Measurements from ENCODE around the gene WNT10A. TPM values are rescaled to one million over a fixed set of nuclear protein-coding genes. Genes with fewer than 3 reads are reported as not detected.
"Not testable (repeated sequence)": the region's sequence is repeated elsewhere in the genome, so short reads cannot be mapped to it uniquely, and the experiment has no call there.

Gene WNT10A
- total RNA-seq, 1 experiment from 2014 or later: 6.5 TPM

DNA sequence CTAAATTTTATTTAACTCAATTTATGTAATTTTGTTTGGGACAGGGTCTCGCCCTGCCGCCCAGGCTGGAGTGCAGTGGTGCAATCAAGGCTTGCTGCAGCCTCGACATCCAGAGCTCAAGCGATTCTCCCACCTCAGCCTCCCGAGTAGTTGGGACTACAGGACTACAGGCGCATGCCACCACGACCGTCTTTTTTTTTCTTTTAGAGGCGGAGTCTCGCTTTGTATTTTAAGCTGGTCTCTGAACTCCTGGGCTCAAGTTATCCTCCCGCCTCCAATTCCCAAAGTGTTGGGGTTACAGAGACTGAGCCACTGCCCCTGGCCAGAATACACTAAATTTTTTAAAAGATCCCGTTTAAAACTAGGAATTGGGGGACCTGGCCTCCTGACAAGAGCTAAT lies 18.5 kb downstream of the WNT10A start:
- DNase-seq (ENCODE audit: low read depth): no peak
- in situ Hi-C loops (cut with HindIII; ENCODE audit: low pct_unique_long_range_greater_than_20kb, low sequenced_read_pairs): no loop called here

DNA sequence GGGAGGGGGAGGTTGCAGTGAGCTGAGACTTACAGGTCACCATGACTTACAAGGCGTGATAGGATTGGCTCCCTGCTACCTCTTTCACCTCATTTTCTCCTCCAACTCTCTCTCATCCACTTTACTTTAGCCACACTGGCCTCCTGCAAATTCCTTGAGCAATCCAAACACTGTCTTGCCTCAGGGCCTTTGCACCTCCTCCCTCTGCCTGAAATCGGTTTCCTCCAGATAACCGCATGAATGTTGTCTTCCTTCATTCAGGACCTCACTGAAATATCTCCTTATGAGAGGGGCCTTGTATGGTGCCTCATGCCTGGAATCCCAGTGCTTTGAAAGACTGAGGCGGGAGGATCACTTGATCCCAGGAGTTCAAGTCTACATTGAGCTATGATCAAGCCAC lies 21.8 kb downstream of the WNT10A start:
- DNase-seq (ENCODE audit: low read depth): no peak
- in situ Hi-C loops (cut with HindIII; ENCODE audit: low pct_unique_long_range_greater_than_20kb, low sequenced_read_pairs): no loop called here

DNA sequence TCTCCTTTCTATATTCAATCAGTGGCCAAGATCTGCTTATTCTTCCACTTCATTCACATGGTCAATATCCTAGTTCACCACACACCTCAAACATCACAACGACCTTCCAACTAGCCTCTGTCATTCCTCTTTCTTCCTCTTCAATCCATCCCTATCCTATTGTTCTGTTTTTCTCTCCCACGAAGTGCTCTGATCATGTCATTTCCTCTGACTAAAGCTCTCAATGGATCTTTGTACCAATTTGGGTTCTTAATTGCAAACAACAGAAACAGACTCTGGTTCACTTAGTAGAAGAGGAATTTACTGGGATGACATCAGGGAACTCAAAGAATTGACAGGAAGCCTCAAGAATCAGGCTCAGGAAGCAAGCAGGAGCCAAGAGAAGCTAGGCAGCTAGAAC lies 23.5 kb downstream of the WNT10A start:
- in situ Hi-C loops (cut with HindIII; ENCODE audit: low pct_unique_long_range_greater_than_20kb, low sequenced_read_pairs): no loop called here
- DNase-seq (ENCODE audit: low read depth): no peak

DNA sequence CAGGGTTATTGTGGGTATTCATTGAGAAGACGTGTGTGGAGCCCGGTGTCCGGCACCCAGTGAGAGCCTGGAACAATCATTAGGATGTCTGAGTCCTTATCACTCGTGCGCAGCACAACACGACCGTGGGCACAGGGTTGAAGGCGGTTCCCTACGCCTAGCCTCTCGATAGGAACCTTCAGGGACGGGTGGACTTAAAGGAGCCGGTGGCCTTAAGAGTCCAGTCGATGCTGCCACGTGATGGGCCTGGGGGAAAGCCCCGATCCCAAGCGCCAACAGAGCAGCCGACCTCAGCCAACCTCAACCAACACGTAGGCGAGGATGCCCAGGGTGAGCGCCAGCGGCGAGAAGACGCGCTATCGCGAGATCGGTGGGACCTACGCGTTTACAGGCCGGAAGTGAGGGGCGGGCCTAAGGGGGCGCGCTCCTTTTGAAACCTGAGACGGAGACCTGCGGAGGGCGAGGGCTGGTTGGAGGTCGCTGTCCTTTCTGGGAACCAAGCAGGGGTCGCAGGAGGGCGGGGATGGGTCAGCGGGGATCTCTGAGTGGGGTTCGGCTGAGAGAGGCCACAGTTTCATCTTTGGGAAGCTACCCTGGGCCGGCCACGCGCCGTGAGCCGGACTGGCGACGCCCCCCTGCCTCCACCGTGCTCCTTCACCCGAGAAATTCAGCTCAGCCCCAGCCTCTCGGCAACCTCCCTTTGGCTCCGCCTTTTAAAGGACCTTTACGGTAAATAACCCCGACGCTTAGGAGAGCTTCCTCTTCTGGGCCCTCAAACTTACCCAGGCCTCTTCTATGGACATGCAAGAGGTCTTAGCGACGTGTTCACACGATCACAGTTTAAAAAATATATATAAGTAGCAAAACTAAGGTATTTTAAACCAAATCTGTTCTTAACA lies 28.3 kb downstream of the WNT10A start:
- DNase-seq (ENCODE audit: low read depth): peak; percentile 96
- in situ Hi-C loops (cut with HindIII; ENCODE audit: low pct_unique_long_range_greater_than_20kb, low sequenced_read_pairs): no loop called here

DNA sequence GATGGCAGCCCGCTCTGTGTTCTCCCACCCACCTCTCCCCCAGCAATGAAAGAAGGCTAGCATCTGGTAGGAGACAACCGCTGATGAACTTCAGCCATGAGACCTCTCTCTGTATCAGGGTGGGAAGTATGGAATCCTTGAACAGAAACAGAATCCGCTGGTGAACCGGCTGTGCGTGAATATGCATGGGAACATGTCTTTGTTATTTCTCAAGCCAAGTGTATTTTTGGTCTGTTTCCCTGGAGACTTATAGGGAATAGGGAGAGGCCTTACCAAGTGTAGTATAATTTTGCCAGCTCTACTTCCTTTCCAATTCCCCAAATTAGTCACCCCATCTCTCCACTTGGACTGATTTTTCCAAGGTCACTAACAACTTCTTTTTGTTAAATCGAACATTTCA lies 30.1 kb downstream of the WNT10A start:
- in situ Hi-C loops (cut with HindIII; ENCODE audit: low pct_unique_long_range_greater_than_20kb, low sequenced_read_pairs): no loop called here
- DNase-seq (ENCODE audit: low read depth): no peak

DNA sequence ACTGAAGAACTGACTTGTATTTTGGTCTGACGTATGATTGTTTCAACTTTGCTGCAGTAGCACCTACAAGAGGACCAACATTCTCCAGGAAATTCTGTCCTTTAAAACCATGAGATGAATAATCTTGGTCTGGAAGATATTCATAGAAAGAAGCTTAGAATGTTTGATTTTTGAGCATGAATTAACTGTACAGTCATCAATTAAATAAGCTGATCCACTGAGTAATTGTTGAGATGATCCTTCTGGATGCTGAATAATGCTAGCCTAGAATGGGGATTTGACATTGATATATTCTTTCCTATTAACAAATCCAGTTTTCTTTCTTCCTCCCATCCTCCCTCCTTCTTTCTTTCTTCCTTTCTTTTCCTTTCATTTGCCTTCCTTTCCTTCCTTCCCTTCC lies 39.9 kb downstream of the WNT10A start:
- in situ Hi-C loops (cut with HindIII; ENCODE audit: low pct_unique_long_range_greater_than_20kb, low sequenced_read_pairs): no loop called here
- DNase-seq (ENCODE audit: low read depth): no peak

DNA sequence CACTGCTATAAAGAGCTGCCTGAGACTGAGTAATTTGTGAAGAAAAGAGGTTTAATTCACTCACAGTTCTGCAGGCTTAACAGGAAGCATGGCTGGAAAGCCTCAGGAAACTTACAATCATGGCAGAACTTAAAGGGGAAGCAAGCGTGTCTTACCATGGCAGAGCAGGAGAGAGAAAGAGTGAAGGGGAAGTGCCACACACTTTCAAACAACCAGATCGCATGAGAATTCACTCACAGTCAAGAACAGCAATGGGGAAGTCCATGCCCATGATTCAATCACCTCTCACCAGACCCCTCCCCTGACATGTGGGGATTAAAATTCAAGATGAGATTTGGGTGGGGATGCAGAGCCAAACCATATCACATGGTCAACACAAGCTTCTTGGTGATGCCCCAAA lies 44.1 kb downstream of the WNT10A start:
- in situ Hi-C loops (cut with HindIII; ENCODE audit: low pct_unique_long_range_greater_than_20kb, low sequenced_read_pairs): no loop called here
- DNase-seq (ENCODE audit: low read depth): no peak

DNA sequence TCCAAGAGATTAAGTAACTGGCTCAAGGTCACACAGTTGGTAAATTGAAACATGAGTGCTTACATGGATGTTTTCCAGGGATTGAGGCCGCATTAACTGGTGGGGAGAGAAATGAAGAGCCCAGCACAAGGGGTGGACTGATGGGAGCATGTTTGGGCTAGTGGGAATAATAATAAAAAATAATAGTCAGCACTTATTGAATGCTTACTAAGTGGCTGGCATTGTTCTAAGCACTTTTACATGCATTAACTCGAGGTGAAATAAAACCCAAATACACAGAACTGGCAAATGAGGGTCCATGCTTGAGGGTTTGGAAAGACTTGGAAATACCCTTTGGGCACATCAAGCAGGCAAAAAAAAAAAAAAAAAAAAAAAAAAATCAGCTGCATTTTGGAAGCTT lies 44.8 kb downstream of the WNT10A start:
- no peak for DNase-seq (ENCODE audit: low read depth)
- in situ Hi-C loops (cut with HindIII; ENCODE audit: low pct_unique_long_range_greater_than_20kb, low sequenced_read_pairs): no loop called here

DNA sequence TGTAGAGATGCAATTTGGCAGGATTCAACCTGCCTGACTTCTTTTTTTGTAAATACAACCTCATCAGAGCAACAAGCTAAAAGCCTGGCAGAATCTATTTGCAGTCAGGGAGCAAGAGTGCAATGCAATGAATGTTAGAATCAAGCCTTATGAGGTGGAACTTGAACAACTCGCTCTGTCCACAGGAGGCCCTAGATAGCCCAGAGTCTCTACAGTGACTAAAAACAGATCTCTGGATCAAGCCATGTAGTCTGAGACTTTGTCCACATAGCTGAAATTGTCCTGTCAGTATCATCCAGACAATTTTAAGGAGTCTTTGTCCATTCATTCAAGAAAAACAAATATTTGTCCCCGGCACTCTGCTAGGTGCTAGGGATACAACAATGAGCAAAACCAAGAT lies 46.8 kb downstream of the WNT10A start:
- DNase-seq (ENCODE audit: low read depth): no peak
- in situ Hi-C loops (cut with HindIII; ENCODE audit: low pct_unique_long_range_greater_than_20kb, low sequenced_read_pairs): no loop called here

DNA sequence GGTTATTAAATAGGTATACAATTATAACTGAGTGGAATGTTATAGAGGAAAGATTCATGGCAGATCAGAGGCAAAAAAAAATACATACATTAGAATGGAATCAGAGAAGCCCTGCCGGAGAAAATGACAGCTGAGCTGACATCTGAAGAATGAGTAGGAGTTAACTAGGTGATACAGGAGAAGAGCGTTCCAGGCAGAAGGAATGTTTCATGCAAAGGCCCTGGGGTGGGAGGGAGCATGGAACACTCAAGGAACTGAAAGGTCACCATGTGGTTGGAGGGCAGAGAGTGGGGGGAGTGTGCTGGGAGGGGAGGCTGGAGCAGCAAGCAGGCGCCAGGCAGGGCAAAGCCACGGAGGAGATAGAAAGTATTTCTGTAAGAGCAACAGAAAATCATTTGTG lies 47.2 kb downstream of the WNT10A start:
- no peak for DNase-seq (ENCODE audit: low read depth)
- in situ Hi-C loops (cut with HindIII; ENCODE audit: low pct_unique_long_range_greater_than_20kb, low sequenced_read_pairs): no loop called here

DNA sequence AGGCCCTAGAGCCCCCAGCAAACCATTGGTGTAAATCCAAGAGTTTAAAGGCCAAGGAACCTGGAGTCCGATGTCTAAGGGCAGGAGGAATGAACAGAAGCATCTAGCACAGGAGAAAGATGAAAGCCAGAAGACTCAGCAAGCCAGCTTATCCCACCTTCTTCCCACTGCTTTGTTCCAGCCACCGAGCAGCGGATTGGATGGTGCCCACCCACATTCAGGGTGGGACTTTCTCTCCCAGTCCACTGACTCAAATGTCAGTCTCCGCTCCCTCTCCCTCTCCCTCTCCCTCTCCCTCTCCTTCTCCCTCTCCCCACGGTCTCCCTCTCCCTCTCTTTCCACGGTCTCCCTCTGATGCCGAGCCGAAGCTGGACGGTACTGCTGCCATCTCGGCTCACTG lies 49.8 kb downstream of the WNT10A start:
- DNase-seq (ENCODE audit: low read depth); in situ Hi-C loops (cut with HindIII; ENCODE audit: low pct_unique_long_range_greater_than_20kb, low sequenced_read_pairs): not testable (repeated sequence)

DNA sequence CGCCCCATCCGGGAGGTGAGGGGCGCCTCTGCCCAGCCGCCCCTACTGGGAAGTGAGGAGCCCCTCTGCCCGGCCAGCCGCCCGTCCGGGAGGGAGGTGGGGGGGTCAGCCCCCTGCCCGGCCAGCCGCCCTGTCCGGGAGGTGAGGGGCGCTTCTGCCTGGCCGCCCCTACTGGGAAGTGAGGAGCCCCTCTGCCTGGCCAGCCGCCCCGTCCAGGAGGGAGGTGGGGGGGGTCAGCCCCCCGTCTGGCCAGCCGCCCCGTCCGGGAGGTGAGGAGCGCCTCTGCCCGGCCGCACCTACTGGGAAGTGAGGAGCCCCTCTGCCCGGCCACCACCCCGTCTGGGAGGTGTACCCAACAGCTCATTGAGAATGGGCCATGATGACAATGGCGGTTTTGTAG lies 51.1 kb downstream of the WNT10A start:
- DNase-seq (ENCODE audit: low read depth); in situ Hi-C loops (cut with HindIII; ENCODE audit: low pct_unique_long_range_greater_than_20kb, low sequenced_read_pairs): not testable (repeated sequence)

Other genes starting within 250 kb of the WNT10A start
- 1.4 and 5.4 TPM in 2 replicates for gene ZNF142, start 221.2 kb upstream of the WNT10A start, total RNA-seq (2014; rRNA removed; shearing (Covaris generic); ENCODE audit: low replicate concordance)
- gene BCS1L, start 221.2 kb upstream of the WNT10A start, total RNA-seq (2014; rRNA removed; shearing (Covaris generic); ENCODE audit: low replicate concordance): 7.1 and 17.4 TPM in 2 replicates
- gene RNF25, start 208.8 kb upstream of the WNT10A start, total RNA-seq (2014; rRNA removed; shearing (Covaris generic); ENCODE audit: low replicate concordance): 22.7 and 28.5 TPM in 2 replicates
- 7.3 and 9.4 TPM in 2 replicates for gene STK36, start 208.8 kb upstream of the WNT10A start, total RNA-seq (2014; rRNA removed; shearing (Covaris generic); ENCODE audit: low replicate concordance)
- gene TTLL4, start 170.0 kb upstream of the WNT10A start, total RNA-seq (2014; rRNA removed; shearing (Covaris generic); ENCODE audit: low replicate concordance): 1.9 and 8.0 TPM in 2 replicates
- not detected in 2 replicates for gene CYP27A1, start 98.7 kb upstream of the WNT10A start, total RNA-seq (2014; rRNA removed; shearing (Covaris generic); ENCODE audit: low replicate concordance)
- not detected in 2 replicates for gene PRKAG3, start 49.0 kb upstream of the WNT10A start, total RNA-seq (2014; rRNA removed; shearing (Covaris generic); ENCODE audit: low replicate concordance)
- 1.3 and 4.4 TPM in 2 replicates for gene WNT6, start 21.0 kb upstream of the WNT10A start, total RNA-seq (2014; rRNA removed; shearing (Covaris generic); ENCODE audit: low replicate concordance)
- gene CDK5R2, start 78.8 kb downstream of the WNT10A start, total RNA-seq (2014; rRNA removed; shearing (Covaris generic); ENCODE audit: low replicate concordance): 0.78 TPM in 1 of 2 replicates, not detected in the other
- gene FEV, start 104.3 kb downstream of the WNT10A start, total RNA-seq (2014; rRNA removed; shearing (Covaris generic); ENCODE audit: low replicate concordance): not detected in 2 replicates
- gene CRYBA2, start 112.6 kb downstream of the WNT10A start, total RNA-seq (2014; rRNA removed; shearing (Covaris generic); ENCODE audit: low replicate concordance): not detected in 2 replicates
- not detected in 2 replicates for gene CFAP65, start 160.7 kb downstream of the WNT10A start, total RNA-seq (2014; rRNA removed; shearing (Covaris generic); ENCODE audit: low replicate concordance)
- not detected in 2 replicates for gene IHH, start 180.1 kb downstream of the WNT10A start, total RNA-seq (2014; rRNA removed; shearing (Covaris generic); ENCODE audit: low replicate concordance)